Activated CD8-positive, alpha-beta memory T cell treated with anti-CD3 and anti-CD28 coated beads for 36 hours (primary cell): ENCODE measurements around the gene STAMBP. TPM values are rescaled to one million over a fixed set of nuclear protein-coding genes. Genes with fewer than 3 reads are reported as not detected.

ENCODE experiments used
- CTCF ChIA-PET: fragments of 350-600 bp; sonication (Branson Sonifier 250); formaldehyde crosslinking; loops from one replicate; lab custom pipeline; 2021; ENCODE audit warnings: antibody characterized with exemption; lab: Charles Lee
- POLR2A ChIA-PET: fragments of 350-600 bp; sonication (Branson Sonifier 250); formaldehyde crosslinking; loops from one replicate; lab custom pipeline; 2021; ENCODE audit warnings: antibody characterized with exemption; lab: Charles Lee
- total RNA-seq, 2 experiments: library from RNA; stranded (reverse); gene quantifications; one replicate each; pipeline ENCODE4 v1.2.3, GENCODE V29; 2021

STAMBP gene
- total RNA-seq, 2 experiments from 2014 or later, result 74.7 to 75.8 TPM

GRCh38 chr2:73914667-73915066 is 85.9 kb downstream of the STAMBP start:
- ChIA-PET CTCF (interaction anchor here (0.7 to 0.8 kb wide), 2 partner anchors 74 to 264 kb away, joined by 3 to 5 read pairs; partner anchors contain the start of gene MOB1A), POLR2A (no interaction called here)

GRCh38 chr2:73915437-73915993 is 86.8 kb downstream of the STAMBP start:
- ChIA-PET POLR2A (no interaction called here), CTCF (interaction anchor here (0.7 kb wide), 1 partner anchor 672 kb away, joined by 3 read pairs; no protein-coding TSS in a partner anchor)

GRCh38 chr2:73916666-73917065 is 87.9 kb downstream of the STAMBP start:
- ChIA-PET CTCF (no interaction called here), POLR2A (no interaction called here)

DNA sequence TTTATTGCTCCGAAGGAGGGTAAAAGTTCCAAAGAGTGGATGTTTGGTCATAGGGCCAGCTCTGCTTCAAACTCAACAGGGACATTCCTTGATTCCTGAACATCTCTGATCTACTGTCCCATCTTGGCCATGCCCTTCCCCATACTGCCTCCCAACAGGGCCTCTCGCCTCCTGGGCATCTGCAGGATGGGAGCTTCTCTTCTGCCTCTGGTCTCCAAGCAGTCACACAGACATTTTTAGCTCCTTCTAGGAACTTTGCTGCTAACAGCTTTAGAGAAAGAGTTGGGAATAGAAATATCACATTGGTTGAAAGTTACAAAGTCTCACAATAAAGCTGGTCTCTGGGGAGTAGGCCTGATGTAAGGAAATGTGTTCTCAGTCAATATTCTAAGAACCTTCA is 88.5 kb downstream of the STAMBP start:
- POLR2A ChIA-PET, result no interaction called here
- CTCF ChIA-PET, result no interaction called here

DNA sequence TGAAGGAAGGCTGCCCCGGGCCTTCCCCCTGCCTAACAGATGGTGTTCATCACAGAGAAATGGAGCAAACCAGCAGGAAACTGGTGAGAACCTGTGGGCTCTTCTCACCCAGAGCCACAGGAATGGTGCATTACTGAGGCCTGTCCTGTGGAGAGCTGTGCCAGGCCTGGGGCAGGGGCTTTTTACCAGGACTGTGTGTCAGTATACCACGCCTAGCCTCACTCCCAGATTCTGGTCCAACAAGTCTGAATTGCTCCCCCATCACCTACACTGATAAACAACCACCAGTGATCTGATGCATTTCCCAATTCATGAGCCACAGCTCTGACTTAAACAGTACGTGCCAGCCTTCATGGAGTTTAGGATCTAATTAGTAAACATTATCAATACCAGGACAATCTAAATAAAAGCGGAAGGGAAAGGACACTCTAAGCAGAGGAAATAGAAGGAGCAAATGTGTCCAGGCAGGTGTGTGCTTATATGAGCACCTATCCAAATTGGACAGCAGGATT is 89.0 kb downstream of the STAMBP start:
- CTCF ChIA-PET, result no interaction called here
- POLR2A ChIA-PET, result no interaction called here

DNA sequence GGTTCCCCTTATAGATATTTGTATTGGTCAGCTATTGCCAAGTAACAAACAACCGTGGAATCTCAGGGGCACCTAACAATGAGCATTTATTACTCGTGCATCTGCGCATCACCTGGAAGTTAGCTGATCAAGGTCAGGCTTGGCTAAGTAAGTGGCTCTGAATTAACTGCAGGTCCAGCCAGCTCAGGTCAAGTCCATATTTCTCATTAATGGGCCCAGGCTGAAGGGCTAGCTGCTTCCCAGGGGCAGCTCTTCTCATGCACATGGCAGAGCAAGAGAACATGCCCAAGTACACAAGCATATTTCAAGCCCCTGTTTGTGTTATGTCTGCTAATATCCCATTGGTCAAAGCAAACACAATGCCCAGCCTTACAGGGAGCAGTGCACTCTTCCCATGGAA is 90.1 kb downstream of the STAMBP start:
- POLR2A ChIA-PET, result no interaction called here
- CTCF ChIA-PET, result no interaction called here

DNA sequence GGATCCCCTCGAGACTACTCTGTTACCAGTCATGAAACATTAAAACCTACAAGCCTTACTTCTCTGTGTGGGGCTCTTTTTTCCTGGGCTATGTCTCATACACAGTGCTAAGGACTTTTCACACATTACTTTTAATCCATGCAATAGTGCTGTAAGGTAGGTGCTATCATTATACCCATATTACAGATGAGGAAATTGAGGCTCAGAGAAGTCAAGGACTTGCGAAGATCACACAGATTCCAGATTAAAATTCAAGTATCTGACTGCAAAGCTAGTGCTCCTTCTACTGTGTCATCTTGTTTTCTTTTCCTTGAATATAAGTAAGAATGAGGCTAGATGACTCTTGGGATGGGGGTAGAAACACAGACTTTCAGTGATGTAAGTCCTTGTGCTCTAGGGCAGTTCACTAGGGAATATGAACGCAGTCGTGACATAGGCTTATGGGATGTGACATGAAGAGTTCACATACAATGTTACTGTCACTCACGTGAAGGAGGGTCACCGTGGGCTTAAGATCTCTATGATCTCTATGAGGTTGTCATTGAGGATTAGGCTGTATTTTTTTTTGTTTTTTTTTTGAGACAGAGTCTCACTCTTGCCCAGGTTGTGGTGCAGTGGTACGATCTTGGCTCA is 91.0 kb downstream of the STAMBP start:
- CTCF ChIA-PET, result interaction anchor here (0.6 kb wide), 1 partner anchor 206 kb away, joined by 4 read pairs; no protein-coding TSS in a partner anchor
- POLR2A ChIA-PET, result no interaction called here

- CTCF ChIA-PET, result interaction anchor here (0.6 to 1.5 kb wide), 4 partner anchors 9 to 204 kb away, joined by 3 to 4 read pairs (median 3); no protein-coding TSS in a partner anchor
- POLR2A ChIA-PET, result no interaction called here
Observed at GRCh38 chr2:73920577-73921545, 92.1 kb downstream of the STAMBP start.

GRCh38 chr2:73921581-73921980 is 92.8 kb downstream of the STAMBP start:
- POLR2A ChIA-PET, result no interaction called here
- CTCF ChIA-PET, result interaction anchor here (1.5 kb wide), 1 partner anchor 10 kb away, joined by 4 read pairs; no protein-coding TSS in a partner anchor

GRCh38 chr2:73922681-73923080 is 93.9 kb downstream of the STAMBP start:
- POLR2A ChIA-PET, result no interaction called here
- CTCF ChIA-PET, result no interaction called here

Other genes starting within 250 kb of the STAMBP start
- gene NAT8, start 186.5 kb upstream of the STAMBP start, total RNA-seq, result not detected
- gene TPRKB, start 91.6 kb upstream of the STAMBP start, total RNA-seq, result 10 to 100 TPM; 35.5 to 40.3 TPM
- 10 to 100 TPM; 30.8 to 32.1 TPM for gene DUSP11, start 48.9 kb upstream of the STAMBP start, total RNA-seq
- gene C2orf78, start 44.8 kb upstream of the STAMBP start, total RNA-seq, result not detected
- gene ACTG2, start 64.0 kb downstream of the STAMBP start, total RNA-seq, result under 1 TPM in 1 of 2 experiments, not detected in 1; 0.13 TPM
- gene DGUOK, start 97.9 kb downstream of the STAMBP start, total RNA-seq, result 10 to 100 TPM; 92.2 to 99.4 TPM
- 10 to 100 TPM; 14.9 to 15.0 TPM for gene TET3, start 155.9 kb downstream of the STAMBP start, total RNA-seq